H1 (cell line): ENCODE measurements around the gene ME3. TPM values are rescaled to one million over a fixed set of nuclear protein-coding genes. Genes with fewer than 3 reads are reported as not detected.

ENCODE experiments used
- CTCF ChIA-PET: fragments of 300-600 bp; sonication (Branson Sonifier 250); formaldehyde crosslinking; loops from one replicate; lab custom pipeline; 2021; ENCODE audit not compliant: partially characterized antibody; lab: Charles Lee
- POLR2A ChIA-PET: fragments of 300-600 bp; sonication (Branson Sonifier 250); formaldehyde crosslinking; loops from one replicate; lab custom pipeline; 2021; ENCODE audit warnings: inconsistent platforms; ENCODE audit not compliant: partially characterized antibody; lab: Charles Lee
- DNase-seq, 2 experiments: peaks; one replicate each; pipeline versions ENCODE4 v3.0.0 to v3.0.0-alpha.2; 2010 to 2022; ENCODE audit warnings: low spot score in 2 of 2, low read depth in 1 of 2, mixed read lengths in 1 of 2
- FAIRE-seq: peaks from 2 replicates; lab custom pipeline; 2011; peaks lifted over from hg19 to GRCh38; lab: Jason Lieb, UNC
- H2AFZ ChIP-seq: 2 replicates; pipeline ENCODE4 v1.8.1; 2012; ENCODE audit warnings: low read length, inconsistent platforms
- H2AK5ac ChIP-seq: 2 replicates; pipeline ENCODE4 v1.6.1; 2013; ENCODE audit warnings: low read depth, low read length
- H2BK120ac ChIP-seq: replicated peaks from 2 replicates; pipeline ENCODE3; 2013; ENCODE audit warnings: low read depth, low read length, inconsistent platforms
- H2BK12ac ChIP-seq: 2 replicates; pipeline ENCODE4 v1.6.1; 2013; ENCODE audit warnings: low read depth, low read length
- H2BK15ac ChIP-seq: 2 replicates; pipeline ENCODE4 v1.6.1; 2013; ENCODE audit warnings: low read length
- H2BK20ac ChIP-seq: 2 replicates; pipeline ENCODE4 v1.6.1; 2013; ENCODE audit warnings: low read length
- H2BK5ac ChIP-seq: 2 replicates; pipeline ENCODE4 v1.6.1; 2013; ENCODE audit warnings: low read depth, low read length
- H3K14ac ChIP-seq: 2 replicates; pipeline ENCODE4 v1.6.1; 2013; ENCODE audit warnings: inconsistent platforms; ENCODE audit not compliant: insufficient read length
- H3K18ac ChIP-seq: 2 replicates; pipeline ENCODE4 v1.6.1; 2013; ENCODE audit warnings: low read length; ENCODE audit errors: extremely low read depth
- H3K23ac ChIP-seq: 2 replicates; pipeline ENCODE4 v1.6.1; 2013; ENCODE audit warnings: inconsistent platforms; ENCODE audit not compliant: insufficient read length
- H3K23me2 ChIP-seq: 2 replicates; pipeline ENCODE4 v1.6.1; 2013; ENCODE audit warnings: low read depth, low read length
- H3K27ac ChIP-seq: 2 replicates; pipeline ENCODE4 v1.6.1; 2011; ENCODE audit warnings: low read depth, low read length, inconsistent platforms
- H3K27me3 ChIP-seq, 4 experiments: replicated peaks in 1 of 4; 1 replicate in 1 of 4; 2 replicates in 3 of 4; pipeline versions ENCODE4 v1.6.1 to v1.8.1; 2011 to 2013; ENCODE audit warnings: low read length in 3 of 4, mild to moderate bottlenecking in 3 of 4, inconsistent platforms in 2 of 4, mixed read lengths in 2 of 4, moderate library complexity in 1 of 4; ENCODE audit not compliant: control insufficient read depth in 3 of 4, insufficient read depth in 3 of 4; ENCODE audit errors: extremely low read depth in 1 of 4
- H3K36me3 ChIP-seq, 4 experiments: 2 replicates each; pipeline versions ENCODE4 v1.6.1 to v1.8.1; 2011 to 2013; ENCODE audit warnings: mild to moderate bottlenecking in 4 of 4, low read length in 3 of 4, moderate library complexity in 2 of 4, control low read depth in 1 of 4, inconsistent platforms in 1 of 4; ENCODE audit not compliant: insufficient read depth in 4 of 4, control insufficient read depth in 2 of 4
- H3K4ac ChIP-seq: replicated peaks from 2 replicates; pipeline ENCODE3; 2013; ENCODE audit warnings: low read length, low read depth, mixed read lengths, inconsistent platforms; ENCODE audit not compliant: insufficient read length
- H3K4me1 ChIP-seq, 4 experiments: replicated peaks in 1 of 4; 1 replicate in 1 of 4; 2 replicates in 3 of 4; pipeline versions ENCODE4 v1.6.1 to v1.8.1; 2011 to 2013; ENCODE audit warnings: low read length in 3 of 4, inconsistent platforms in 2 of 4, mixed read lengths in 1 of 4; ENCODE audit not compliant: insufficient read depth in 4 of 4, control insufficient read depth in 3 of 4
- H3K4me2 ChIP-seq, 2 experiments: 2 replicates each; pipeline versions ENCODE4 v1.6.1 to v1.8.1; 2011 to 2013; ENCODE audit warnings: low read depth in 2 of 2, low read length in 2 of 2, control low read depth in 1 of 2, inconsistent platforms in 1 of 2, mild to moderate bottlenecking in 1 of 2; ENCODE audit not compliant: insufficient read depth in 1 of 2
- H3K4me3 ChIP-seq, 4 experiments: fragments of 200-600, 300-600 bp in 1 of 4; sonication (generic), shearing (Covaris generic), sonication (Bioruptor Twin) in 1 of 4; 2 replicates each; pipeline versions ENCODE4 v1.5.1 to v1.8.1; 2011 to 2016; ENCODE audit warnings: low read length in 4 of 4, low read depth in 3 of 4, control low read depth in 2 of 4, inconsistent platforms in 2 of 4, mild to moderate bottlenecking in 2 of 4, mixed read lengths in 1 of 4, moderate library complexity in 1 of 4; ENCODE audit not compliant: insufficient read depth in 2 of 4; ENCODE audit errors: extremely low read depth in 1 of 4
- H3K56ac ChIP-seq: replicated peaks from 2 replicates; pipeline ENCODE3; 2013; ENCODE audit warnings: low read depth, mild to moderate bottlenecking, mixed read lengths, low read length, inconsistent platforms; ENCODE audit not compliant: insufficient read length
- H3K79me1 ChIP-seq: 2 replicates; pipeline ENCODE4 v1.6.1; 2013; ENCODE audit warnings: low read depth, low read length, control low read depth
- H3K79me2 ChIP-seq, 2 experiments: 2 replicates each; pipeline versions ENCODE4 v1.6.1 to v1.8.1; 2012 to 2013; ENCODE audit warnings: low read length in 2 of 2, mild to moderate bottlenecking in 2 of 2, inconsistent platforms in 1 of 2; ENCODE audit not compliant: insufficient read depth in 2 of 2, control insufficient read depth in 1 of 2
- H3K9ac ChIP-seq, 4 experiments: replicated peaks in 1 of 4; 1 replicate in 1 of 4; 2 replicates in 3 of 4; pipeline versions ENCODE4 v1.6.1 to v1.8.1; 2011 to 2013; ENCODE audit warnings: low read depth in 3 of 4, low read length in 3 of 4, control low read depth in 2 of 4, mild to moderate bottlenecking in 2 of 4, moderate library complexity in 2 of 4, inconsistent platforms in 1 of 4; ENCODE audit errors: extremely low read depth in 1 of 4
- H3K9me3 ChIP-seq, 2 experiments: 2 replicates each; pipeline versions ENCODE4 v1.6.1 to v1.8.1; 2012 to 2013; ENCODE audit warnings: mild to moderate bottlenecking in 2 of 2, moderate library complexity in 2 of 2, control low read depth in 1 of 2, inconsistent platforms in 1 of 2, low read depth in 1 of 2, low read length in 1 of 2, mixed read lengths in 1 of 2; ENCODE audit not compliant: insufficient read depth in 2 of 2
- H4K20me1 ChIP-seq, 2 experiments: replicated peaks in 1 of 2; 2 replicates each; pipeline versions ENCODE3 to v1.8.1; 2011 to 2013; ENCODE audit warnings: inconsistent platforms in 2 of 2, low read length in 2 of 2, mild to moderate bottlenecking in 1 of 2; ENCODE audit not compliant: insufficient read depth in 2 of 2, control insufficient read depth in 1 of 2
- H4K5ac ChIP-seq: 2 replicates; pipeline ENCODE4 v1.6.1; 2013; ENCODE audit warnings: low read length, low read depth, mixed read lengths, inconsistent platforms; ENCODE audit not compliant: insufficient read length
- H4K8ac ChIP-seq: 2 replicates; pipeline ENCODE4 v1.8.0; 2013; ENCODE audit warnings: mild to moderate bottlenecking, moderate library complexity, low read length, inconsistent platforms; ENCODE audit not compliant: insufficient read depth; ENCODE audit errors: extremely low read depth
- H4K91ac ChIP-seq: replicated peaks from 2 replicates; pipeline ENCODE3; 2013; ENCODE audit warnings: low read length, mixed read lengths, inconsistent platforms; ENCODE audit not compliant: insufficient read length
- BCL11A ChIP-seq, 2 experiments: IDR thresholded peaks; one replicate each; pipeline ENCODE4 v1.6.1; 2011; ENCODE audit warnings: low read depth in 2 of 2, low read length in 2 of 2, mild to moderate bottlenecking in 2 of 2
- BRCA1 ChIP-seq: IDR thresholded peaks from 2 replicates; pipeline ENCODE4 v1.6.1; 2012; ENCODE audit warnings: low read depth, low read length, improper control_type of control experiment
- CREB1 ChIP-seq: IDR thresholded peaks from 2 replicates; pipeline ENCODE4 v1.6.1; 2012; ENCODE audit warnings: inconsistent platforms
- CTBP2 ChIP-seq: IDR thresholded peaks from 2 replicates; pipeline ENCODE4 v1.7.0; 2011; ENCODE audit warnings: borderline replicate concordance, mild to moderate bottlenecking, moderate library complexity, mixed read lengths, low read length; ENCODE audit not compliant: insufficient read depth, insufficient read length
- KDM4A ChIP-seq: IDR thresholded peaks from one replicate; pipeline ENCODE4 v1.7.1; 2012; ENCODE audit warnings: low read depth, mild to moderate bottlenecking, moderate library complexity, low read length, inconsistent platforms; ENCODE audit not compliant: severe bottlenecking
- MAFK ChIP-seq: IDR thresholded peaks from 2 replicates; pipeline ENCODE4 v1.6.1; 2012; ENCODE audit warnings: low read depth, mild to moderate bottlenecking, improper control_type of control experiment, low read length
- NANOG ChIP-seq: IDR thresholded peaks from 2 replicates; pipeline ENCODE4 v1.6.1; 2011; ENCODE audit warnings: low read length, low read depth, mild to moderate bottlenecking, inconsistent platforms; ENCODE audit not compliant: insufficient read depth, poor library complexity, severe bottlenecking
- SIN3A ChIP-seq, 2 experiments: IDR thresholded peaks in 1 of 2; conservative IDR thresholded peaks in 1 of 2; 2 replicates each; pipeline ENCODE4 v1.6.1; 2011 to 2012; ENCODE audit warnings: low read length in 2 of 2, improper control_type of control experiment in 1 of 2, low read depth in 1 of 2, mild to moderate bottlenecking in 1 of 2
- SP2 ChIP-seq: IDR thresholded peaks from 2 replicates; pipeline ENCODE4 v1.6.1; 2012; ENCODE audit warnings: mild to moderate bottlenecking, low read length, inconsistent platforms
- USF2 ChIP-seq: IDR thresholded peaks from 2 replicates; pipeline ENCODE4 v1.6.1; 2011; ENCODE audit warnings: low read length, improper control_type of control experiment
- WGBS, 2 experiments: shearing (Covaris generic) in 1 of 2; methylation state at CpG; one replicate each; pipeline versions ENCODE4 v1.1.6 to v1.1.7; 2013 to 2015; ENCODE audit warnings: low lambda C conversion rate in 2 of 2, mixed read lengths in 2 of 2, inconsistent platforms in 1 of 2, low coverage in 1 of 2, missing lambda C conversion rate in 1 of 2; ENCODE audit not compliant: insufficient replicate concordance in 2 of 2, insufficient coverage in 1 of 2, insufficient read length in 1 of 2; ENCODE audit errors: extremely low coverage in 1 of 2, missing lambda C conversion rate in 1 of 2; 5-methylcytosine and 5-hydroxymethylcytosine counted together
- polyA plus RNA-seq, 7 experiments: library from polyadenylated mRNA; depleted of rRNA in 3 of 7; stranded (reverse) in 5 of 7; unstranded in 2 of 7; fragments of >200 nt in 5 of 7; fragments of 200-250 nt in 2 of 7; gene quantifications; 1 replicate in 5 of 7; 2 replicates in 1 of 7; 4 replicates in 1 of 7; pipeline versions ENCODE4 v1.2.1 to v1.2.3, GENCODE V29; 2011 to 2013; ENCODE audit warnings: missing spikeins in 2 of 7, mixed read lengths in 2 of 7
- total RNA-seq: library from RNA; stranded (reverse); fragmentation: NEBNext Ultra II Directional; extraction: Animal tissue kit (Norgen Biotek cat#: 25700); gene quantifications from 2 replicates; pipeline ENCODE4 v1.2.1, GENCODE V29; 2021
- TF ChIP-seq, protein P1 (sequence below): IDR thresholded peaks from 2 replicates; pipeline ENCODE4 v1.6.1; 2012; ENCODE audit warnings: inconsistent platforms

The ME3 gene
- total and polyA plus RNA-seq, 2 of the 8 experiments (the other 6 are each of a cell fraction or from before 2014, with no cell fraction given): 1.5 to 2.8 TPM

DNA sequence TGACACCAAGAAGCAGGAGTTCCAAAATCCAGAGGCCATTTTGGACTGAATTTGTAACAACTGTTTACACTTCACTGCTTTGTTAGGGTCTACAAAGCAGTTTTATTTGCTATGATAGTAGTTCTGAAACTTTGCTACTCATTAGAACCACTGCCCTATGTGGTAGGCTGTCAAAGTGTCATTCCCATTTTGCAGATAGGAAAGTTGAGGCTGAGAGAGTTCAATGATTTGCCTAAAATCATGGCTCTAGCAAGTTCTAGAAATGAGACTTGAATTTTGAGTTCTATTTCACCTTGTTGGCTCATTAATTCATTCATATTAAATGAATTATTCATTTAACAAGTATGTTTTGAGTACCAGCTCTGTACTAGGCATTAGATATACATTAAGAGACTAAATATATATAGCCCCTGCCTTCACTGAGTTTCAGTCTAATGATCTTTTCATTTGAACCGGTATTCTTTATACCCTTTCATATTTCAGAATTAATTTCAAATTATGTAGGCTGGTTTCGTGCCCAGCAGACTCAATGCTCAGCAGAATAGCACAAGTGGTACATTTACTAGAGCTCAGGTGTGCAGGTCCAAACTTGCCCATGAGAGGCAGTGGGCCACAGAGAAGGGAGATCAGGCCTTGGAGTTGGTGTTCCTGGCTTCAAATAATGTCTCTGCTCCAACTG lies 93.5 kb downstream of the ME3 start:
- POLR2A ChIA-PET: no interaction called here
- TF ChIP-seq USF2 (no peak), SIN3A (conservative IDR thresholded peaks at IDR 0.05 in 1 of 2, IDR thresholded peaks at IDR 0.05 in 1 of 2; ENCODE audit: low read depth in 1 of 2, low read length in 2 of 2) (no peak), KDM4A (no peak), BRCA1 (no peak), MAFK (no peak), SP2 (no peak), CTBP2 (no peak), BCL11A (IDR thresholded peaks at IDR 0.05; ENCODE audit: low read depth in 2 of 2, low read length in 2 of 2) (no peak), NANOG (no peak), CREB1 (no peak)
- TF ChIP-seq, protein P1, sequence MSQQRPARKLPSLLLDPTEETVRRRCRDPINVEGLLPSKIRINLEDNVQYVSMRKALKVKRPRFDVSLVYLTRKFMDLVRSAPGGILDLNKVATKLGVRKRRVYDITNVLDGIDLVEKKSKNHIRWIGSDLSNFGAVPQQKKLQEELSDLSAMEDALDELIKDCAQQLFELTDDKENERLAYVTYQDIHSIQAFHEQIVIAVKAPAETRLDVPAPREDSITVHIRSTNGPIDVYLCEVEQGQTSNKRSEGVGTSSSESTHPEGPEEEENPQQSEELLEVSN: no peak

More for the DNA sequence above, 93.5 kb downstream of the ME3 start:
- no peaks in the 10 kb centered on the region for H4K20me1 ChIP-seq
- no peaks in the 10 kb centered on the region for H3K23me2 ChIP-seq
- H2BK20ac ChIP-seq: no peak overlapping the region
- DNase-seq (no peak), FAIRE-seq (no peak)
- no peak overlapping the region for H4K8ac ChIP-seq
- H3K79me2 ChIP-seq: no peaks in the 10 kb centered on the region
- no peak overlapping the region for H4K91ac ChIP-seq
- no peak overlapping the region for H3K14ac ChIP-seq
- no peak overlapping the region for H3K4me2 ChIP-seq
- H3K23ac ChIP-seq: no peak overlapping the region
- no peaks in the 10 kb centered on the region for H3K79me1 ChIP-seq
- no peak overlapping the region for H2BK15ac ChIP-seq
- no peak overlapping the region for H2BK120ac ChIP-seq
- H3K4me3 ChIP-seq: no peak overlapping the region
- no peak overlapping the region for H4K5ac ChIP-seq
- H3K36me3 ChIP-seq: no peaks in the 10 kb centered on the region
- H3K9me3 ChIP-seq: no peaks in the 10 kb centered on the region
- H3K27ac ChIP-seq: no peak overlapping the region
- H3K4me1 ChIP-seq: no peaks in the 10 kb centered on the region
- no peak overlapping the region for H3K18ac ChIP-seq
- no peak overlapping the region for H2BK5ac ChIP-seq
- no peak overlapping the region for H3K4ac ChIP-seq
- 100% methylated on average over 2 of the region's 2 CpGs; no CpG with 5 or more reads in 1 of the 2 experiments for WGBS, 2 experiments
- H3K27me3 ChIP-seq: no peaks in the 10 kb centered on the region
- no peak overlapping the region for H3K9ac ChIP-seq
- CTCF ChIA-PET: interaction anchor here (0.9 to 6.5 kb wide), 6 partner anchors 9 to 222 kb away, joined by 3 to 27 read pairs (median 4); partner anchors contain the start of gene PRSS23
- no peak overlapping the region for H2AK5ac ChIP-seq
- no peak overlapping the region for H2AFZ ChIP-seq
- no peak overlapping the region for H3K56ac ChIP-seq
- no peak overlapping the region for H2BK12ac ChIP-seq
